Measurements from ENCODE around the gene TUBB2B.

Gene TUBB2B

DNA sequence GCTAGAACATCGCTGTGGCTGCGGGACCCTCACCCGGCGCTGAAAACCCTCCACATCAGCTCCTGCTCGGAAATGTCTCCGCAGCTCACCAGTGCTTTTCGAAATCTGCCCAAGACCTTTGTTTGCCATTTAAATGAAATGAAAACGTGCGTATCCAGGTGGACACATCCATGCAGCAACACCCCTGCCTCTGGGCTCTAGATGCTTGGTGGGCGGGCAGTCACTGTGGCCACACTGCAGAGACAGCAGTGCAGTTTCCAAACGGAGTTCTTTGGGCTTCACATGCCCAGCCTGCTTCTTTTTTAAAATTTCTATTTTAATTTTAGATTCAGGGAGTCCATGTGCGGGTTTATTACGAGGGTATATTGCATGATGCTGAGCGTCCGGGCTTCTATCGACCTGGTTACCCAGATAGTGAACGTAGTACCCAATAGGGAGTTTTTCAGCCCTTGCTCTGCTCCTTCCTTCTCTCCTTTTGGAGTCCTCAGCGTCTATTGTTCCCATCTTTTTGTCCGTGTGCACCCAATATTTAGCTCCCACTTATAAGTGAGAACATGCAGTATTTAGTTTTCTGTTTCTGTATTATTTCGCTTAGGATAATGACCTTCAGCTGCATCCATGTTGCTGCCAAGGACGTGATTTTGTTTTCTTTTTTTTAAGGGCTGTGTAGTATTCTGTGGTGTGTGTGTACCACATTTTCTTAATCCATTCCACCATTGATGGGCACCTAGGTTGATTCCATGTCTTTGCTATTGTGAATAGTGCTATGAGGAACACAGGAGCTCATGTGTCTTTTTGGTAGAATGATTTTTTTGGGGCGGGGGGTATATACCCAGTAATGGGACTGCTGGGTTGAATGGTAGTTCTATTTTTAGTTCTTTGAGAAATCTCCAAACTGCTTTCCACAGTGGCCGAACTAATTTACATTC is 4.8 kb upstream of the TUBB2B start:
- ATAC-seq, result no peak

DNA sequence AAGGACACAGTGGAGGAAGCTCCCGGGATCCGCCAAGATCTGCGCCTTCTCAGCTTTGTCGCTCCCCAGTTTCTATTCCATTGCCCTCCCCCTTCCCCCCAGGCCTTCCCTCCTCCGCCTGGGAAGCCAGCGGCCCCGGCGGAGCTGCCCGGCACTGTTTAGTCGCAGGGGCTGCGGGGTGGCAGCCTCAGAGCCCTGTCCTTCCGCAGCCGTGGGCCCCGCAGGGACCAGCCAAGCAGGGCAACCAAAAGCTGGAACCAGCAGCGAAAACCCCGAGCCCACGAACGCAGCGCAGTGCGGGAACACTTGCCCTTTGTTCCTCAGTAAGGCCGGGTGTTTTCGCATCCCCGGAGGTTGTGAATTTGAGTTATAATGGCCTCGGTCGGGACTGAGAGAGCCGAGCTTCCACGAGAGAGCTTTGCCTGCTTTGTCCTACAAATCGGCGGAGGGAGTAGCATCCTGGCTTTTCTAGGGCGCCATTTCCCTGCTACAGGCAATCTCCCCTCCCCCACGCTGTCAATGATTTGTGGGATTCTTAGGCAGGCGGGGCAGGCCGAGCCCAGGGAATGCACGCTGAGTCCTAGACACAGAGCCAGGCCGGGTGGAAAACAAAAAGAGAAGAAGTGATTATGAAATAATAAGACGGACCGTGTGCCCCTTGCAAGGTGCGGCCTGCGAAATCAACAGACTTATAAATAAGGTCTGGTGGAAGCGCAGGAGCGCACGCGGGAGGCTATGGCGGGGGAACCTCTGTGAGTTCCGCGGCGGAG is 4.0 kb upstream of the TUBB2B start:
- ATAC-seq, result no peak

DNA sequence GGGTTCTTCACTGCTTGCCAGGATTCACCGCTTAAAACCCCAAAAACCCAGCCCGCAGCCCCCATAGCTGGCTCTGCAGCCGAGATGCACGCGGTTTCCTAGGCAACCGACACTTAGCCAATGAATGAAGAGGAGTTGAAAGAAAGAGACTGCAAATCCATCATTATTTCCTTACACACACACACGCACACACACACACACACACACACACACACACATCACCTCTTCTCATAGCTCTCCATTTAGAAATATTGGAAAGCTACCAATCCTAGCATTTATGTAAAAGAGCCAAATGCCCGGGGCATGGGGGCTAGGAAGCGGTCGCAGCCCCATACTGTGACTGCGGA is 3.4 kb upstream of the TUBB2B start:
- no peak for ATAC-seq

DNA sequence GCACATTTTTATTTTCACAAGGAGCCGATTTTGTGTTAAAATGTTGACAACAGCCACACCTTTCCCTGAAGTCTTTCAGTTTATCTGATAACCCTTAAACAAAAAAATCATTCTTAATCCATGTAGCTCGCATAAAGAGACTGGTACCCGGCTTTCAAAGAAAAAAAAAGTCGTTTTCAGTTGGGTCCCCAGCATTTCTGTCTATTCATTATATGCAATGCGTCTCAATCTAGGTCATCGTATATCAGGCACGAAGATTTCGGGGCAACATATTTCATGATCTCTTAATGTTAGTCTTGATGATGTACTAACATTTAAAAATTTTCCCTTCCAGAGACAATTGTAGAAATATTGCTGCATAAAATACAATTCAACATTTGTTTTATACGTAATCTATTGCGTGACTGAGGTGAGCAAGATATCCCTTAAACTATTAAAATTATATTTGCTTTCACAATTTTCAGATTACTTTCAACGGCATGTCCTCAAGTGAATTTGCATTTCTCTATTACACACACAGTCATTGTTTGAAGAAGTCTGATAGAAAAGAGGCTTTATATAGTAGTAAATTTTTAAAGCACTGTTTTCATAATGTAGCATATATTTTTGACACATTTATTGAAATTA is 2.9 kb upstream of the TUBB2B start:
- no peak for ATAC-seq

DNA sequence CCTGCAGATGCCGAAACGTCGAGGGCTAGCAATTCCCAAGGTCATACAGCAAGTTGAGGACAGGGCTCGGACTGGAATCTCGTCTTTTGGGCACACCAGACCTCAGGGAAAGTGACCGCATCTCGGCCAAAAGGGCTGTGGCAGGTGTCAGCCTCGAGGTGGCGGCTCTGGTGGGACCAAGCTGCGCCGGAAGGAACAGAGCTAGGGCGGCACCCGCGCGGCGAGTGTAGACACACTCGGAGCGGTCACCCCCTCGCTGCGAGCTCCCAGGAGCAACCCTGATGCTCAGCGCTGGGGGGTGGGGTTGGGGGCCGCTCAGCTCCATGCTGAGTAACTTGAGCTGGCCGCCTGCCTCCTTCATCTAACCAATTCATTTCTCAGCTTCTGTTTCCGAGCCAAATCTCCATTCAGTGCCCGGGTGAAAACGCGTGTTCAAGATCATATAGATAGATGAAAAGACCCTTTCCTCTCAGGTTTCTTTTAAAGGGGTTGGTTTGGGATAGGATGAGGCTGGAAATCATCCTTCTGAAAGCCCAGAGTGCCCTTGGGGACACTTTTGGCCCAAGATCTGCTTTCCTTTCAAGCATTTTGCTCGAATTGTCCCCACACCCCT is 2.2 kb upstream of the TUBB2B start:
- ATAC-seq, result peak; percentile 30 to 61

DNA sequence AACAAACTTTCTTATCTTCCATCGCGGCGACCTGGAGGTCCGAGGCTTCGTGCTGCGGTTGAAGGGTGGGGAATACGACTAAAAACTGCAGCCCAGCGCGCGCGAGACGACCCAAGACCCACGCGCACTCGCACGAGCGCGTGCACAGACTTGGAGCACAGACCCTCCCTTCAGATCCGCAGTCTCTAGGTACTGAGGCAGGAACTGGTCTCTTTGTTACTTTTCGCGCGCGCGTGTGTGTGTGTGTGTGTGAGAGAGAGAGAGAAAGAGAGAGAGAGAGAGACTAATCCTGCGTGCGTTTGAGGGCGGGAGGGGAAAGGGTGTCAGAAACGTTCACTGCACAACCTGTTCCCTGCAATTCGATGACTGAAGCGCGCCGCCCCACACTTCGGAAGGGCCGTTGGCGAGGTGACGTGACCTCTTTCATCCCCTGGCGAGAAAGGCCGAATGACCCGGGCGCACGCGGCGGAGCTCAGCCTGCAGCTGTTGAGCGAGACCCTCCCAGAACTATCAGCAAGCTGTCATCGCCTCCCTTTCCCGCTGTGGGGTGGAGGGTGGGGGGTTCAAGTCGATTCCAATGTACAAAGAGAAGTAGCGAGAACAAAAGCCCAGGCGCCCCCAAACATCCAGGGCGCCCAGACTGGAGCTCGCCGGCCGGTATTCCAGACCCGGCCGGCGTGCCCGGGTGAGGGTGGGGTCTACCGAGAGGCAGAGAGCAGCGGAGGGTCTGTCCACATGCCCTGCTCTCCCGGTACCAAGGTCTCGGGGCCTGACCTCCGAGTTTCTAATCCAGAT is 1.5 kb upstream of the TUBB2B start:
- ATAC-seq, result peak; percentile 17 to 41

DNA sequence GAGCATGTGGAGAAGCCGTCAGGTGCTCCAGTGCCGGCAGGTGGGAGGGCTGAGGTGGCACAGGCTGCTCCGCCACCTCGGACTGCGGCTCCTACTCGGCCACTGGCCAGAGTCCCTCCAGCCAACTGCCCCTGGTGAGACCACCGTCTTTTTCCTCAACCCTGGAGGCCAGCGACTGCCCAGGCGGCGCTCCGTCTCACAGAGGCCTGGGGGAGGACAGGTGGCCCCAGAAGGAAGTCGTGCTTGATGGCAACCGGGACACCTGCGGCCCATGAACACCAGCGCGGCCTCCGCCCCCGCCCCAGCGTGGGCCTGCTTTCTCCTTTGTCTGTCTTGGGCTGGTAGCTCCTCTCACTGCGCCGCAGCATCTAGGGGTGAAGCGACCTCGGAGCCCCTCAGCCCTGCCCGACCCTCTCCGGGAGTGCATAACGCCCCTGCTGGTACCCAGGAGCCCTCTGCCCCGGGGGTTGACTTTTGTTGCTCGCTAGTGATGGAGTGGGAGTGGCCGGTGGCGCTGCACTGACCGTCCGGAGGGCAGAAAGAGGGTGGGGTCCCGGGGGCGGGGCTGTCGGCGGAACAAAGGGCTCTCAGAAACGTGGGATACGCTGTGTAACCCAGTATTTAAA is 706 bp upstream of the TUBB2B start:
- peak in 1 of 2 donors; percentile 12 for ATAC-seq

DNA sequence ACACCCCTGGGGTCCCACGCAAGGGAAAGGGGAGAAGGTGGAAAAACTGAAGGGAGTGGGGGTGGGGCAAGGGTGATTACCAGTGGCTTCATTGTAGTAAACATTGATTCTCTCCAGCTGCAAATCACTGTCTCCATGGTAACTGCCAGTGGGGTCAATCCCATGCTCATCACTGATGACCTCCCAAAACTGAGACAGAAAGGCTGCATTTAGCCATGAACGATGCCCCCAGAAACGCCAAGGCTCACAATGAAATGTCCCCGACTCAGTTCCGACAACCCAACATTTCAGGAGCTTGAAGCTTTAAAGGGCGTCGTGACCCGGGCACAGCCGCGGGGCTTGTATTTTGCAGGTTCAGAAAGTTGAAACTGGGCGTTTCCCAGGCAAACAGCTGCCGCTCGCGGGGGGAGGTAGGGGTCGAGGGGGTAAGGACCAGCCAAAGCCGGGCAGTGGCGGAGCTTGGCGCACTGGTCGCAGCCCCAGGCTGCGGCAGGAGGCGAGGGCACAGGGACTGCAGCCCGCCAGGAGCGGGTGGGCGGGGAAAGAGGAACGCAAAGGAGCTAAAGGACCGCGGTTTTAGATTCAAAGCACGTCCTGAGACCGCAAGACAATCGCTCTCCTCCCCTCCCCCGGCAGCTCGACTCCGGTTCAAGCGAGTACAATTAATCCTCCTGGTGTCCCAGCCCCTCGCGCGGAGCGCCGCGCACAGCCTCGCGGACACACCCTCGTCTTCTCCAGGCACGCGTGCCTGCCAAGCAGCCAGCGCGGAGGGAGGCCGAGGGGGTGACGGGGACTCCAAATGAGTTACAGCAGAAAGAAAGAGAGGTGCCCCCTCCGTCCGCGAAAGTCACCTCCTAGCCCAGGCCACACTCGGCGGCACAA is 731 bp downstream of the TUBB2B start:
- no peak for ATAC-seq

DNA sequence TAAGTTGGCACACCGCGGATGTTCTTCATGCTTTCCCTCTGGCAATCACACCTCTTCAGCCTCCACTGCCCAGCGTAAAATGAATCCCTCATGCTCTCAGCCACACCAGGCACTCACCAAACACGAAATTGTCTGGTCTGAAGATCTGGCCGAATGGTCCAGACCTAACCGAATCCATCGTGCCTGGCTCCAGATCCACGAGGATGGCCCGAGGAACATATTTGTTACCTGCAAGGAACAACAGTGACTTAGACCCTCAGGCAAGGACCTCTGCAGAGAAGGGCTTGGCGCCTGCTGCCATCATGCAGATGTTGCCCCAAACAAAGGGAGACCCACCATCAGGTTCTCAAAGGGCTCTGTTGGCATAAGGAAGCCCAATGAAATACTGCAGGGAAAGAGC is 1.4 kb downstream of the TUBB2B start:
- ATAC-seq, result no peak

DNA sequence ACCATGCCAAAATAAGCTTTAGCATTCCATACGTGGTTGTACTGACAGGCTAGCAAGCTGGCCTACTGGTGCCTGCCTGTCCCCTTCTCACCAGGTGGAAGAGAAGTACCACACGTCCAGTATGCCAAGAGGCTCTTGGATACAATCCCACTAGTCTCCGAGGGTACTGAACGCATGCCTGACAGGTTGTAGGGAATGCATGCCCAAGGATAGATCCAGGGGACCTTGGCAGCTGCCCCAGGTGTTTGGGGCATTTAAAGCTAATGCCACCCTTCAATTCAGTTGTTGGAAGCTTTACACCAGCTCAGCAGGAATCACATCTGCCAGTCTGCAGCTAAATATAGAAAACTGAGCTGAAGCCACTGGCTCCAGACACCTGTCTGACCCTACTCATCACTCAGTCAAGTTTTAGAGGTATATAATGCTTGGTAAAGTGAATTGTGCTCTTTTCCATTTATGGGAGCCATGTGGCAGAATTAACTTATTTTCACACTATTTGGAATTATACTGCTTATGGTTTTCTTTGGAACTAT is 4.9 kb downstream of the TUBB2B start:
- no peak for ATAC-seq

DNA sequence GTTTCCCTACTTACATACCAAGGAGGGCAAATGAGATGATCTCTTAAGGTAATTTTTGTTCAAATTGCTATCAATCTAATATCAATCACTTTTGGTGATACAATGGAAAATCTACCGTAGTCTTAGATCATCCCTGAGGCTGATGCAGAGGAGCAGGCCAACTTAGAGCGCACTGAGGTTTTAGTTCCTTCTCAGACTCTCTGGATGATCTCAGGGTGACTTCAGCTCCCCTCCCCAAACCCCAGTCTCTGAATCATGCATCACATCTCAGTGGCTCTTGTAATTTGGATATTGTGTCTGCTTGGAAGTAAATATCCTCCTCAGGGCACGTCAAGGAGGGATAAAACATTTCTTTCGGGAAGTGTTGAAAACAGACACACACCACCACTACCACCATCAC is 5.9 kb downstream of the TUBB2B start:
- ATAC-seq, result no peak

DNA sequence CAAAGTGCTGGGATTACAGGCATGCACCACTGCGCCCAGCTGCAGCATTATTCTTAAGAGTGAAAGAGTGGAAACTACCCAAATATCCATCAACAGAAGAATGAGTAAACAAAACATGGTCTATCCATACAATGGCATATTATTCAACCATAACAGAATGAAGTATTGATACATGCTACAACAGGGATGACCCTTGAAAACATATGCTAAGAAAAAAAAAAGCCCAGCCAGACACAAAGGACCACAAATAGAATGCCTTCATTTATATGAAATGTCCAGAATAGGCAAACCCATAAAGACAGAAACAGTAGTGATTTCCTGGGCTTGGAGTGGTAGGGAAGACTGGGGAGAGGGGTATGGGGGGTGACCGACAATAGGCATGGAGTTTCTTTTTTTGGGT is 7.1 kb downstream of the TUBB2B start:
- no peak for ATAC-seq

DNA sequence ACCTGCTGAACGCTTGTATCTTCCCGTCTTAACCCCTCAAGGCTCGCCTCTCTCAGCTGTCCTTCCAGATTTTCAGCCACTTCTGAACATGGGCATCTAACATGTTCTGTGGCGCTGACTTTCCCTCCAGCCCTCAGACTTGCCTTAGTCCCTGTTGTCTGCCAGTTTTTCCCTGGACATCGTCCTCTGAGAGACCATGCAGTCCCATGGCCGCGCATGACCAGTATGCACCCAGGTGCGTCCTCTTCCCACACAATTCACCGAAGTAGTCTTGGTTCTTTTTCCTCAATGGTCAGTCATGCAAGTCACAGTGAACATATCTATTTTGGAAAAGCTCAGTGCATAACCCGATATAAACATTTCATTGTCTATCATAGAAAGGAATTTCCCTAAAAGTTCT is 9.2 kb downstream of the TUBB2B start:
- no peak for ATAC-seq

DNA sequence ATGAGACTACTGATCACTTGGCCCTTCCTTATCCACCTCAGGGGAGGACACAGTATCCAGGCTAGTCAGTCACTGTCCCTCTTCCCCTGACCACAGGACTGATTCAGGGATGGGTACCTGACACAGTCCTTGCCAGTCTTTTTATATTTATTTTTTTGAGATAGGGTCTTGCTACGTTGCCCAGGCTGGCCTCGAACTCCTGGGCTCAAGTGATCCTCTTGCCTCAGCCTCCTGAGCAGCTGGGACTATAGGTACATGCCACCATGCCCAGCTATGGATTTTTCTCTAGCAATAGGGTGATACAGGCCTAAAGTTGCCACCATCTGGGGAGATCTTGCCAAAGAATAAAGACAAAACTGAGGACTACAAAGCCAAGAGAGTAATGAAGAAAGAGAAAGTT is 10.2 kb downstream of the TUBB2B start:
- no peak for ATAC-seq

DNA sequence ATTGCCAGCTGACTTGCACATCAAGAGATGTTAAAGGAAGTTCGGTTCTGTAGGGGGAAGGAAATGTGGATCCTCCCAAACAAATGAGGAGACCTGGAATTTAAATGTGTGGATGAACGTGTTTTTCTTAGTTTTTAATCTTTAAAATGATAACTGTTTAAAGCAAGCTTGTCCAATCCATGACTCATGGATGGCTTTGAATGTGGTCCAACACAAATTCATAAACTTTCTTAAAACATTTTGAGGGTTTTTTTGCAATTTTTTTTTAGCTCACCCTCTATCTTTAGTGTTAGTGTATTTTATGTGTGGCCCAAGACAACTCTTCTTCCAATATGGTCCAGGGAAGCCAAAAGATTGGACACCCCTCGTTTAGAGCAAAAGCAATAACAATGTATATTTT is 12.6 kb downstream of the TUBB2B start:
- no peak for ATAC-seq

DNA sequence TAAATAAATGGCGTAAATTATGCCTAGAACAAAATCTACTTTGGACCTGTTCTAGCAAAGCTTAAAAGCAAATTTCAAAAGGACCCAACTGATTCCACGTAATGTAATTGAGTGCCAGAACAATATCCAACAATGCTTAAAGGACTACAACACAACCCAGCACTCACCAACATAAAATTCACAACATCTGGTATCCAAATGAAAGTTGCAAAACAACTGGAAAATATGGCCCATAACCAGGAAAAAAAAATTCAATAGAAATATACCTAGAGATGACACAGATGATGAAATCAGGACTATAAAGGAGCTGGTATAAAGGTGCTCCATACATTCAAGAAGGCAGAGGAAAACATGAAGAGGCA is 14.1 kb downstream of the TUBB2B start:
- ATAC-seq, result no peak

DNA sequence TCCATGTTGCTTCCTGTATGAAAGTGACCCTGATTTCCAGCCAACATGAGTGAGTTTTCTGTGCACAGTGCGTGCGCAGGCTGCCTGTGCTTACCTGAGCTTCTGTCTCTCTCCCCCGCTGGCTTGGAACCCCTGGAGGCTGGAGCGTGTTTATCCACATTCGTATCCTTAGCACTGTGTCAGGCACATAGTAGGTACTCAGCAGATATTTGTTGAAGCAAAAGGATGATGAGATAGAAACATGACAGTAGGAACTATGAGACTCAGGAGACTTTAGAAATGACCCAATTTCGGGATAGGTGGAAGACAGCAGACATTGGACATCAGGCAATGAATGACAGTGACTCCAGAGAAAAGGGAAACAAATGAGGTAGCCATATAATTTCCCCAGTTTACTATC is 15.2 kb downstream of the TUBB2B start:
- ATAC-seq, result no peak

DNA sequence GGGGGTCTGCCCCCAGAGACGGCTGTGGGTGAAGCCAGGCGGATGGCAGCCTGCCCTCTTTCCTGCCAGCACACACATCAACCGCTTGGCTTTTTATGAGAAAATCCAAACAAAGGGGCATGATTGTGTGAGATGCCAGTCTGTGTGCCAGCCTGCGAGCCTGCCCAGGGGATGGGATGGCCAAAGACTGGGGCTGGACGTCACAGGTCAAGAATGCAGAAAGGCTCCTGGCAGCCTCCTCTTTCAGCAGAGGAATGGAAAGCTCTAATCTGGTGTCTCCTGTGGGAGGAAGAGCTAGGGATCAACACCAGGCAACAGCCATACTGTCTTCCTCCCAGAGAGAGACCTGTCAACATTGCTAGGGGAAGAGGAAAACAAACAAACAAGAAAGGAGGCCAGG is 15.8 kb downstream of the TUBB2B start:
- ATAC-seq, result no peak

DNA sequence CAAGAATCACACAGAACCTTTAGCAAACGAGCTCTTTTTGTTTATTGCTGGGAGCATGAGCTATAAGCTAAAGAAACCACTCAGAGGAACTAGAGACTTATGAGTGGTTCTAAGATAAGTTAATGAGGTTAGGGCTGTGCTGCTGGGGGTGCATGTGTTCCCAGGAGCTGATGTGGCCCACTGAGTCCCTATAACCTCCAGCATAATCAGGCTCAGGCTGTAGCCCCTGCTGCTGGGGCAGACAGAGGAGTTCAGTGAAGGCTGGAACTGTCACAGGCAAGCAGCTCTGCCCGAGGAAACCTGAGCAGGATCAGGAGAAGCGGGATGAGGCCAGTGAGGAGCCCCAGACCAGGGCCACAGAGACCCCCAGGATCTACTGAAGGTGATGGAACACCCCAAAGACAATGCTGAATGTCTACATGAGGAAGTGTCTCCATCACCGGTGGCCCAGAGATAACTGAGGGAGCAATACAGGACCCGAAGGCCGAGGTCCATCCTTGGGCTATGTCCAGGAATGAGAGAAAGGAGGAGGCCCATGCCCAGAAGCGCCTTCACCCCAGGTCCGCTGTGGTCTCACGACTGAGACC is 17.3 kb downstream of the TUBB2B start:
- ATAC-seq, result no peak

All from activated CD4-positive, CD25-positive, alpha-beta regulatory T cell treated with anti-CD3 and anti-CD28 coated beads, Interleukin-2, amount 50 U/mL, for 24 hours (primary cell).